NCI-H2107 treated with DMSO at 0.1 percent for 48 hours (cell line): ENCODE results near the gene ITFG1.
A peak's percentile ranks its signal among the peaks of the same experiment; 100 is the strongest.
"Not testable (repeated sequence)": the region's sequence is repeated elsewhere in the genome, so short reads cannot be mapped to it uniquely, and the experiment has no call there.

Experiments
- DNase-seq: peaks from one replicate; lab custom pipeline; 2025; ENCODE audit not compliant: unreplicated experiment; lab: John Stamatoyannopoulos, UW

The ITFG1 gene

DNA sequence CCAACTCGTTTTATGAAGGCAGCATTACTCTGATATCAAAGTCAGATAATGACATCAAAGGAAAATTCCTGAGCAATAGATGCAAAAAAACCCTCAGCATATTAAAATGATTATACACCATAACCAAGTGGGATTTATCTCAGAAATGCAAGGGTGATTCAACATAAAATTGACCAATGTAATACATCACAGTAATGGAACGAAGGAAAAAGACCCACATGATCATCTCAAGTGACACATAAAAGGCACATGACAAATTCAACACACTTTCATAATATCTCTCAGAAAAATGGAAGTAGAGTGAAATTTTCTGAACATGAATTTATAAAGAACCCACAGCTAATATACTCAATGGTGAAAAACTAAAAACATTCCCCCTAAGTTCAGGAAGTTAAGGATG is 118.8 kb downstream of the ITFG1 start:
- DNase-seq = no peak

- not testable (repeated sequence) for DNase-seq
Observed at GRCh38 chr16:47330562-47330961, 130.3 kb downstream of the ITFG1 start.

DNA sequence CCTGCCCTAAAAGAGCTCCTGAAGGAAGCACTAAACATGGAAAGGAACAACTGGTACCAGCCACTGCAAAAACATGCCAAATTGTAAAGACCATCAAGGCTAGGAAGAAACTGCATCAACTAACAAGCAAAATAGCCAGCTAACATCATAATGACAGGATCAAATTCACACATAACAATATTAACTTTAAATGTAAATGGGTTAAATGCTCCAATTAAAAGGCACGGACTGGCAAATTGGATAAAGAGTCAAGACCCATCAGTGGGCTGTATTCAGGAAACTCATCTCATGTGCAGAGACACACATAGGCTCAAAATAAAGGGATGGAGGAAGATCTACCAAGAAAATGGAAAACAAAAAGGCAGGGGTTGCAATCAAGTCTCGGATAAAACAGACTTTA is 136.6 kb downstream of the ITFG1 start:
- DNase-seq = not testable (repeated sequence)

- no peak for DNase-seq
Observed at GRCh38 chr16:47323241-47323640, 137.6 kb downstream of the ITFG1 start.

DNA sequence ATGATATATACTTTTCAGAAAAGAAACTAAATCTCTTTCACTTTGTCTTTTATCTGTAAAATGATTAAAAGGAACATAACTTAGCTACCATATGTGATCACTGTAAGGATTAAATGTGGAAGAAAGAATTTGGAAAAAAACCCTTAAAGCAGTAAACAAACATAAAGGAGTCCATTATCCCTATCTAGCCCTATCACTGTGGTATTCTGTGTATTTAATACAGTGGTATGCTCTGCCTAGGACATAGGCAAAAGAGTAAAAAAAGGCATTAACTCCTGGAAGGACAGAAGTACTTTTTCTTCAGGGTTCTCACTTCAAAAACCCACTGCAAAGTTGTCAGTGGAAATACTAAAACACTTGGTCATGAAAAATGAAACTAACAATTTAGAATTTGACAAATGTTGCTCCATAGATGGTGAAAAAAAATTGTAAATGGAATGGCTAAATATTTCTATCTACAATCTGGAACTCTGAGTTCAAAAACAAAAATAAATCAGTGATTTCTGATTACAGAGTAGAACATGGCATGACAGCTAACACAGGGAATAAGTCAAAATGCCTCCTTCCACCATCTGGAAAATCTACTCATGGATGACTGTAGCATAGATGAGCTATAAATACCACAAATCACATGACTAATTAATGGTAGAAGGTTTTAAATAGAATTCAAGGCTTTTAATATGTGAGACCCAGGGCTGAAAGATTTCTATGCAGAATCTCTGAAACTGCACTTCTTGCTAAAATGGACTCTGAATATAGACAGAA is 140.1 kb downstream of the ITFG1 start:
- no peak for DNase-seq

DNA sequence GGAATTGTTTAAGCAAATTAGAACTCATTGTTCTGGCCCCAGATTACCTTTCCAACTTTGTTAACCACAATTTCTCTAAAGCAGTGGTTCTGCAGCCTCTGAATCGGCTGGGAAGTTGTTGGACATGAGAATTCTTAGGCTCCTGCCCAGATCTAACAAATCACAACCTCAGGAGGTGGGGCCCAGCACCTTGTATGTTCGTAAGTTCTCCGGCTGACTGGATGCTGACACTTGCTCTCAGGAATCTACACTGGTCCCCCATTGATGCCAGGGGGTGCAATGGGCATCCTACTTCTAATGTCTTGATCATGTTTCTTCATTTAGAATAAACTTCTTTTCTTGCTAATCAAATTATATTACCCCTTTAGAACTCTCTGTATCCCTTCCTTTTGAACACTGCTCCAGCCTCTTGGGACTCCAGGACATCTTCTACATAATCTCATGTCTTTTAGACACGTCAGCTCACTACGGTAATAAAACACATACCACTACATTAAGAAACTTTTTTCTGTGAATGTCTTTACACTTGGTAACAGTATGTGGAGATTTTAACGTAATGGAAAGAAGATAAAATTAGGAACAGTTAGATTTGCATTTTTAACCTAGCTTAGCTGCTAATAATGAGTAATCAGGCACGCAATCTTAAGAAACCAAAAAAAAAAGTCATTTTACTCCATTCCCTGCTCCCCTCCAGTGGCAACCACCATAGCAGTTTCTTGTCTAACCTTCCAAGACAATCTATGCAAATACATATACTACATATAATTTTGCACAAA is 143.2 kb downstream of the ITFG1 start:
- DNase-seq = no peak

DNA sequence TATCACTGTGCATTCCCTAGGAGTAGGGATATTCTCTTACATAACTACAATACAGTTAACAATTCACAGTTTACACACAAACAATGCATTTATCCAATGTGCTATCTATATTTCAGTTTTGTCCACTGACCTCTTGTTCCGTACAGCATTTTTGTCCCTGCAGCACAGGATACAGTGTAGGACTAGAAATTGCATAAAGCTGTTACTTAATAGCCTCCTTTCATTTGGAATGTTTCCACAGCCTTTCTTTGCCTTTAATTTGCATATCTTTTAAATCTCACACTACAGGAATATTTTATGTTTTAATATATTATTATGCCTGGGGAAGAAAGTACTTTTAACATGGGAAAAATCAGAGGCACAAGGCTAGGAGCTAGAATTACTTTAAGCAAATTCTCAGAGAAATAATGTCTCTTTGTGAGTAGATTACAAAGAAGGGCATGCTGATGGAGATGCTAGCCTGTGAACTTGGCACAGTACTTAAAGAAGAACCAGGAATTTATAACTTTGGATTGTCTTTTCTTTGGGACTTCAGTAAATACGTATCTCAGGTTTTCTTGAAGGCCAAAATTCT is 144.3 kb downstream of the ITFG1 start:
- DNase-seq = no peak

DNA sequence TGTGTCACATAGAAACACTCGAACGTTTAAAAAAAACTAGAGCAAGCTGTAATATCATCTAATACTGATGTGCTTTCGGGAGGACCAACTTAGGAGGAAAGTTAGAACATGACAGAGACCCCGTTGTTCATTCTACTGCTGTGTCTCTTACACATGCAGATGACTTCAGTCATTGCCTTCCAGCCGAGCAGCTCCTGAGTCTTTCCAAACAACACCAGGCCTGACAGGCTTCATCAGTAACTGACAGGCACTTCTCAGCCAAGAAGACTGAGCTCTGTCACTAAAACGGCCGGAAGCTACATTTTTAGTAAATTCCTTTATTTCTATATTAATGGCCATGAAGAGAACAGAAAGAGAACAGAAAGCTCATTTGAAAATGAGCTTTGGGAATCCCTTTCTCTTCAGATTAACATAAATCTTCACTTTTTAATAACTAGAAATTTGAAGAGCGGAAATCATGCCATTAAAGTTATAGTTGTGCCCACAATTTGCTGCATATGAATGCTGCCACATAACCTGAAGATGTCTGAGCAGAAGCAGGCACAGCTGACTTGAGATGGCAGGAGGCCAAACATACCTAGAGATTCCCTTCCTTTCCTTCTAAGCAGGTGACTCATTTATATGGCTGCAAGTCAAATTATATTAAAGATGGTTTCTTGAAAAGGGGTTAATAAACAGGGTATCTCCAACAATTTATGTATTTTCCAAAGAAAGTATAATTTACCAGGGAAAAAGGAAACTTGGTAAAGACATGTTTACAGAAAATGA is 148.9 kb downstream of the ITFG1 start:
- DNase-seq = no peak

DNA sequence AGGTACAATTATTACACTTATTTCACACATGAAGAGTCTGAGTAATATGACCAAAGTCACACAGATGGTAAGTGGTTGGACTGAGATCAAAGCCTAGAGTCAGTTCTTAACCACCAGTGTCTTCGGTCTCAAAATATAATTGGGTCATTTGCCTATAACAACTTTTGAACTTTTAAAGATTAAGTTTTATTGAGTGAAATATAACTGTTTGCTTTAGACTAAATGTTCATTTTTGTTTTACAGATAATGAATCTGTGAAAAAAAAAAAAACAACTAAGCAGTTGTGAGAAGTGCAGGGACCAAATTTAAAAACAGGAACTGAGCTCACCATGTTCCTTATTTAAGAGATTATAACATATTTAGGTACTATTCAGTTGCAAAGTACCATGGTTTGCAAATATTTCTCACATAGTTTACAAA is 150.1 kb downstream of the ITFG1 start:
- DNase-seq = no peak

DNA sequence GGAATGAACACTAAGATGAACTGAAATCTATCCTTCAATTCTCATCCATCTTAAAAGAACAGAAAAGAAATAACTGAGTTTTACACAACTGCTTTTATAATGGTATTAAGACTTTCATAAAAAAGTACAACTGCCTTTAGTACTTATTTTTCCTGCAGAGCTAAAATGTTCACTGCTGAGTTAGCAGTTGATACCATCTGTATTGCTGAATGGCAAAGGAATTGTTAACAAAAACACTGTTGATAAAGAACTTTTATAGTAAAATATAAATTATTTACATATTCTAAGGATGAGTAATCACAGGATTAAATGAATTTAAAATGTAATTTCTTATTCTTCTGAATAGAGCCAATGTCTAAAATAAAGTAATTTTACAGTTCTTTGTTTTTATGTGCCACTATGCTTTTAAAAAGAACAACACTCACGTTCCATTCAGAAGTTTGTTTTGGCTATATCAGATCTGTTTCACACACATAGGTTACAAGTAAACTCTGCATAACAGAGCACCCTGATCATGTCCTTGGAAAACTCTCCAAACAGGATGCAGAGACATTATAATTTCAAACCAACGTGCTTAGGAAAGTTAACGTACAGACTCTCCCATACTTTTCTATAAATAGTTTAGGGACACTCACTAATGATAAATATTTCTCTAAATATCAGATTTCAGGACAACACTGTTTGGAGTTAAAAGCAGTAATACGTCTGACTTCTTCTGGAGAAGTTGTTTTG is 151.1 kb downstream of the ITFG1 start:
- no peak for DNase-seq

DNA sequence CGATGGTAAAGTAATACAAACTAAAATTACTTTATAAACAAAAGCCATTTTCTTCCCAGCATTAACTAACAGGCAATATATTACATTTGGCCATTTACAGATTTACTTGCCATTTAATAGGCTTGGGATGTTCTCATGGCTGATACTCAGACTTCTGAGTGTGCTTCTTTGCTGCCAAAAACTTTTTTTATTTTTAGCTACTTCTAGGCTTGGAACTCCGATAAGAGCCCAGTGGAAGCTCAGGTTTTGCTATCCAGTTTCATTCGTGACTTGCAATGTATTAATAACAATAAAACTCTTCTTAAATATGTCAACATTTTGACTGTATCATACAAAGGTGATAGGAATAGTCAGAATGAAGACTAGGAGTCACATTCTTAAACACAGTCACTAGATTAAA is 152.3 kb downstream of the ITFG1 start:
- no peak for DNase-seq

GRCh38 chr16:47304563-47304962 is 156.3 kb downstream of the ITFG1 start:
- DNase-seq = no peak

GRCh38 chr16:47299587-47299986 is 161.3 kb downstream of the ITFG1 start:
- no peak for DNase-seq

DNA sequence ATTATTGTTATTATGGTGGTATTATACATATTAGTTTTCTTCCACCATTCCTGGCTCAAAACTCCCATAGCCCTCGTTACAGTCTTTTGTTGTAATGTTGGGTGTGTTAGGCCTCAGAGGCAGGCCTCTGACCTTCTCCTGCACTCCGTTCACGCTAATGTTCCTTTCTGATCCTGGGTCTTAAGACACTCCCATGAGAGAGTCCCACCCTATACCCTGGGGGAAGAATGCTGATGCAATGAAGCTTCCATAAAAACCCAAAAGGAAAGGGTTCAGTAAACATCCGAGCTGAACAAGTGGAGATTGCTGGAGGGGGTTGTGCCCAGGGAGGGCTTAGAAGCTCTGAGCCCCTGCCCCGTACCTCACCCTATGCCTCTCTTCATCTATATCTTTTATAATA is 175.9 kb downstream of the ITFG1 start:
- no peak for DNase-seq

GRCh38 chr16:47278306-47278970 is 182.4 kb downstream of the ITFG1 start:
- DNase-seq = no peak

- DNase-seq = no peak
Observed at GRCh38 chr16:47276522-47276921, 184.3 kb downstream of the ITFG1 start.

DNA sequence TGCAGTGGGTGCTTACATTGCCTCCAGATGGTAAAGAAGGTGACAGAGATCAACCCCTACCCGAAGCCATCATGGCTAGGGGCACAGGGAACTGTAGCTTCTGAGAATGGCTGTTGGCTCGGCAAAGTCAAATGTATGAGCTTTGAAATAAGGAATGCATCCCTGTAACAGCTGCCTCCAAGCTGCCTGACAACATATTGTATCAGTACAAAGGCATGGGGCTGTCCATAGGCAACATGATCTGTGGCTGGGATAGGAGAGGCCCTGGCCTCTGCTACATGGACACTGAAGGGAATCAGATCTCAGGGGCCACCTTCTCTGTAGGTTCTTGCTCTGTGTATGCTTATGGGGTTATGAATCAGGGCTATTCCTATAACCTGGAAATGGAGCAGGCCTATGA is 197.9 kb downstream of the ITFG1 start:
- no peak for DNase-seq

- no peak for DNase-seq
Observed at GRCh38 chr16:47260503-47260902, 200.4 kb downstream of the ITFG1 start.

DNA sequence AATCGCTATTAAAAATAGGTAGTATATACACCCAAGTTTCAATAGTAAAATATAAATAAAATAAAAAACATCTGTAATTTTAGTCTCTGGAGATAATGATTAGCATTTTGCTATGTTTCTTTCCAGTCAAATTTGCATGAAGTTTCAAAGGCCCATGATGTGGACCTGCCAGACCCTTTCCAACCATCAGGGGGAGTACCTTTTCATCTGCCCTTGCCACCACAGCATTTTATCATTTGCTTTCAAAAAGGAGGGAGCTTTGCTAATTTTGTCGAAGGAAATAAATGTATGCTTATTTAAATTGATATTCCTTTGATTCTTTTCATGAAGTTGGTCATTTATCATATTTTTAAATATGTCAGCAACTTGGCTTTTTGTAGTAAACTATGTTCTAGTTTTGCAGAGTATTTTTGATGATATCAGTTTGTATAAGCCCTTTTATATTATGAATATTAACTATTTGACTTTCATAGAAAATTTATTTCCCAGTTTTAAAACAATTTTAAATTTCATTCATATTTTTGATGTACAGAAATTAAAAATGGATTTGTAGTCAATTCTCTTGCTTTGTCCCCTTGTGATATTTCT is 201.9 kb downstream of the ITFG1 start:
- DNase-seq = peak; percentile 1

- DNase-seq = no peak
Observed at GRCh38 chr16:47254756-47255155, 206.1 kb downstream of the ITFG1 start.
